ENCODE data around the gene ACTRT2. TPM values are rescaled to one million over a fixed set of nuclear protein-coding genes. Genes with fewer than 3 reads are reported as not detected.

ACTRT2 gene
- polyA plus RNA-seq, 1 donor (not counting 4 experiments of a cell fraction or from before 2014, with no cell fraction given), result not detected

DNA sequence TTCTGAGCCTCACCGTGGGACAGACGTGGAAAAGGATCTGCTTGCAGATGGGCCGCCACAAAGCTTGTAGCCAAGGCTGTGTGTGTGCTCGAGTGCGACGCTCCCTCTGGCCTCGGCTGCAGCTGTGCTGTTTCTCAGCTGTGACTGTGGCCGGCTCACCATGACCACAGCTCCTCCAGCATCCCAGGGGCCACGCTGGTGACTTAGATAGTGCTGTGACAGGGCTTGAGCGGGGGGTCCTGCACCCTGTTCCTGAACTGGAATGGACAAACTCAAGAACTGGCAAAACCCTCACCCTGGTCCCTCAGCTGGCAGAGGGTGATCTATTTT is 17.4 kb upstream of the ACTRT2 start:
- FAIRE-seq (no peak), DNase-seq (ENCODE audit: low read depth, low spot score) (no peak)
- H2AFZ ChIP-seq (ENCODE audit: control insufficient read depth, low read length), result no peak overlapping the region
- no peaks in the 10 kb centered on the region for H3K36me3 ChIP-seq (ENCODE audit: control insufficient read depth in 2 of 2, extremely low read depth in 1 of 2, insufficient read depth in 2 of 2, low read length in 2 of 2)
- peaks cover 9% of the 10 kb centered on the region for H3K9me3 ChIP-seq (ENCODE audit: control insufficient read depth, low read depth, low read length)
- H3K4me2 ChIP-seq (ENCODE audit: control insufficient read depth, extremely low read depth, insufficient read depth, low read depth, low read length), result no peak overlapping the region
- H3K4me1 ChIP-seq (ENCODE audit: control insufficient read depth, extremely low read depth, insufficient read depth, low read length), result no peaks in the 10 kb centered on the region
- no peak overlapping the region for H3K9ac ChIP-seq (ENCODE audit: control insufficient read depth, extremely low read depth, insufficient read depth, low read length)
- no peak for TF ChIP-seq EZH2 (IDR thresholded peaks at IDR 0.05; ENCODE audit: low read length)
- TF ChIP-seq, protein P1, sequence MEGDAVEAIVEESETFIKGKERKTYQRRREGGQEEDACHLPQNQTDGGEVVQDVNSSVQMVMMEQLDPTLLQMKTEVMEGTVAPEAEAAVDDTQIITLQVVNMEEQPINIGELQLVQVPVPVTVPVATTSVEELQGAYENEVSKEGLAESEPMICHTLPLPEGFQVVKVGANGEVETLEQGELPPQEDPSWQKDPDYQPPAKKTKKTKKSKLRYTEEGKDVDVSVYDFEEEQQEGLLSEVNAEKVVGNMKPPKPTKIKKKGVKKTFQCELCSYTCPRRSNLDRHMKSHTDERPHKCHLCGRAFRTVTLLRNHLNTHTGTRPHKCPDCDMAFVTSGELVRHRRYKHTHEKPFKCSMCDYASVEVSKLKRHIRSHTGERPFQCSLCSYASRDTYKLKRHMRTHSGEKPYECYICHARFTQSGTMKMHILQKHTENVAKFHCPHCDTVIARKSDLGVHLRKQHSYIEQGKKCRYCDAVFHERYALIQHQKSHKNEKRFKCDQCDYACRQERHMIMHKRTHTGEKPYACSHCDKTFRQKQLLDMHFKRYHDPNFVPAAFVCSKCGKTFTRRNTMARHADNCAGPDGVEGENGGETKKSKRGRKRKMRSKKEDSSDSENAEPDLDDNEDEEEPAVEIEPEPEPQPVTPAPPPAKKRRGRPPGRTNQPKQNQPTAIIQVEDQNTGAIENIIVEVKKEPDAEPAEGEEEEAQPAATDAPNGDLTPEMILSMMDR (optimal IDR thresholded peaks at IDR 0.05 in 1 of 3, IDR thresholded peaks at IDR 0.05 in 1 of 3, conservative IDR thresholded peaks at IDR 0.05 in 1 of 3; ENCODE audit: extremely low read depth in 1 of 3, insufficient read depth in 2 of 3, low read length in 3 of 3), result no peak
- dilution Hi-C loops (cut with MboI; ENCODE audit: extremely low pct_ligation_motif_present, low sequenced_read_pairs), result no loop called here
- H3K4me3 ChIP-seq (ENCODE audit: control insufficient read depth in 2 of 3, extremely low read depth in 1 of 3, insufficient read depth in 2 of 3, low read depth in 1 of 3, low read length in 3 of 3), result no peak overlapping the region
- no peaks in the 10 kb centered on the region for H3K79me2 ChIP-seq (ENCODE audit: control insufficient read depth, insufficient read depth, low read length)
- no peak overlapping the region for H3K27ac ChIP-seq (ENCODE audit: control insufficient read depth, insufficient read depth, low read length)
- H4K20me1 ChIP-seq (ENCODE audit: control insufficient read depth, extremely low read depth, insufficient read depth, low read length), result no peaks in the 10 kb centered on the region
- H3K27me3 ChIP-seq (ENCODE audit: control insufficient read depth, extremely low read depth, insufficient read depth, low read length), result no peaks in the 10 kb centered on the region
- H3K9me1 ChIP-seq (ENCODE audit: control insufficient read depth, extremely low read depth, insufficient read depth, low read length), result no peaks in the 10 kb centered on the region

DNA sequence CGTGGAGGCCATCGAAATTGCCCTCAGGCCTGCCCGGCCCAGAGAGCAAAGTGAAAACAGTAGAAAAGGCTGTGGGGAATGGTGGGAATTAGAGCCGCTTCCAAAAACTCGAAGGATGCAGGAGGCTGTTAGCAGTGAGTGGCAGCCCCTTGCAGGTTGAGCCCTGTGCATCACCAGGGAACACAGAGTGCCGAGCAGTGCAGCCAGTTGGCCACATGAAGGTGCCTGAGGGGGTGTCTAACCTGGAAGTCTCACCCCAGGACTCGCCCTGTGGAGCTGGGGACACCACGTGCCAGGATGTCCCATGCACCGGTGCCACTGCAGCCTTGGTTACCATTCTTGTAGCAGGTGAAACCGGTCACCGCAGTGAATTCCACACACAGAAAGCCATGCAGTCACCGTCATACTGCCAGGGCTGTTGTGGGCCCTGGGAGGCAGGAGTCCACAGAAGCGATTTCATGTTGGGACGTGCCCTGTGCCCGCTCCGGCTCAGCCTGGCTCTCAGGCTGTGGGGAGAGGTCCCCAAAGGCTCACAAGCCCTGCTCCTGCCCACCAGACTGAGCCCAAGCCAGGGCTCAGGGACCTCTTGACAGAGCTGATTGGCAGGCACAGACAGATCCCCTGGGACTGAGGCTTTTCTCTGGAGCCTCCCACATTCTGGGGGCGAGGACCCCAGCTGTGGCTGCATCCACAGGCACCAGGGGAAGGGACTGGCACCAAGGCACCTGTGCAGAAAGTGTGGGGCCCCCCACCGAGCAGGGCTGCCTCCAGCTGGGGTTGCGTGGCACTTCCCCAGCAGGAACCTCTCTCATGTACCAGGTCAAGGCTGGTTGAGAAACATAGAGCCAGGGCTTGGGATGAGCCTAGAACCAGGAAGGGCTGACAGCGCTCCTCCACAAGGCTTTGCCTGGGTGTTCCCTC is 16.7 kb upstream of the ACTRT2 start:
- DNase-seq (ENCODE audit: low read depth, low spot score), result no peak
- no peaks in the 10 kb centered on the region for H3K9me1 ChIP-seq (ENCODE audit: control insufficient read depth, extremely low read depth, insufficient read depth, low read length)
- no peak overlapping the region for H3K4me2 ChIP-seq (ENCODE audit: control insufficient read depth, extremely low read depth, insufficient read depth, low read depth, low read length)
- H3K27me3 ChIP-seq (ENCODE audit: control insufficient read depth, extremely low read depth, insufficient read depth, low read length), result no peaks in the 10 kb centered on the region
- no peaks in the 10 kb centered on the region for H4K20me1 ChIP-seq (ENCODE audit: control insufficient read depth, extremely low read depth, insufficient read depth, low read length)
- H3K9ac ChIP-seq (ENCODE audit: control insufficient read depth, extremely low read depth, insufficient read depth, low read length), result no peak overlapping the region
- no peaks in the 10 kb centered on the region for H3K79me2 ChIP-seq (ENCODE audit: control insufficient read depth, insufficient read depth, low read length)
- FAIRE-seq, result no peak
- no peak overlapping the region for H2AFZ ChIP-seq (ENCODE audit: control insufficient read depth, low read length)
- H3K4me3 ChIP-seq (ENCODE audit: control insufficient read depth in 2 of 3, extremely low read depth in 1 of 3, insufficient read depth in 2 of 3, low read depth in 1 of 3, low read length in 3 of 3), result no peak overlapping the region
- no peak overlapping the region for H3K27ac ChIP-seq (ENCODE audit: control insufficient read depth, insufficient read depth, low read length)
- TF ChIP-seq, protein P1 (optimal IDR thresholded peaks at IDR 0.05 in 1 of 3, IDR thresholded peaks at IDR 0.05 in 1 of 3, conservative IDR thresholded peaks at IDR 0.05 in 1 of 3; ENCODE audit: extremely low read depth in 1 of 3, insufficient read depth in 2 of 3, low read length in 3 of 3), result no peak
- TF ChIP-seq EZH2 (IDR thresholded peaks at IDR 0.05; ENCODE audit: low read length), result no peak
- dilution Hi-C loops (cut with MboI; ENCODE audit: extremely low pct_ligation_motif_present, low sequenced_read_pairs), result no loop called here
- H3K36me3 ChIP-seq (ENCODE audit: control insufficient read depth in 2 of 2, extremely low read depth in 1 of 2, insufficient read depth in 2 of 2, low read length in 2 of 2), result no peaks in the 10 kb centered on the region
- H3K4me1 ChIP-seq (ENCODE audit: control insufficient read depth, extremely low read depth, insufficient read depth, low read length), result no peaks in the 10 kb centered on the region
- peaks cover 9% of the 10 kb centered on the region for H3K9me3 ChIP-seq (ENCODE audit: control insufficient read depth, low read depth, low read length)
